Colonic mucosa (tissue), 4 donors: ENCODE measurements around the gene MMEL1. TPM values are rescaled to one million over a fixed set of nuclear protein-coding genes. Genes with fewer than 3 reads are reported as not detected.

Source experiments
- DNase-seq: peaks from one replicate; pipeline ENCODE4 v3.0.0-alpha.2; 2020
- H3K27ac ChIP-seq: fragments of 200-600 bp; one replicate; pipeline ENCODE4 v1.8.0; 2021
- H3K27me3 ChIP-seq: fragments of 200-600 bp; one replicate; pipeline ENCODE4 v1.8.0; 2021
- H3K36me3 ChIP-seq: fragments of 200-600 bp; one replicate; pipeline ENCODE4 v1.8.0; 2021
- H3K4me1 ChIP-seq: fragments of 200-600 bp; one replicate; pipeline ENCODE4 v1.8.0; 2021; ENCODE audit warnings: mild to moderate bottlenecking
- H3K4me3 ChIP-seq: fragments of 200-600 bp; one replicate; pipeline ENCODE4 v1.8.0; 2021
- H3K9ac ChIP-seq, 2 donors: one replicate each; pipeline ENCODE4 v1.7.0; 2013; ENCODE audit warnings: control low read depth in 2 of 2, low read depth in 2 of 2, low read length in 2 of 2
- H3K9me3 ChIP-seq: fragments of 200-600 bp; one replicate; pipeline ENCODE4 v1.8.0; 2021
- intact Hi-C: fragments of 100-400 bp; cut with DNase I; formaldehyde crosslinking; loops from one replicate; pipeline ENCODE4 v1.14.1; 2022
- total RNA-seq, 2 donors: library from RNA; stranded (reverse); fragmentation: NEBNext Ultra II Directional in 1 of 2; extraction: Animal tissue kit (Norgen Biotek cat#: 25700) in 1 of 2; gene quantifications; one replicate each; pipeline ENCODE4 v1.2.1, GENCODE V29; 2021
- TF ChIP-seq, protein P1 (sequence below): fragments of 200-600 bp; IDR thresholded peaks from one replicate; pipeline ENCODE4 v1.8.0; 2022; ENCODE audit warnings: antibody characterized with exemption, mild to moderate bottlenecking
- donor health status: healthy.
- donor health status: DM: no; HTN: no; CAD: no.
- donor health status: DM: no; HTN: no; CAD: no.

MMEL1 gene
- total RNA-seq, 2 donors from 2014 or later: 11.4 to 13.9 TPM

DNA sequence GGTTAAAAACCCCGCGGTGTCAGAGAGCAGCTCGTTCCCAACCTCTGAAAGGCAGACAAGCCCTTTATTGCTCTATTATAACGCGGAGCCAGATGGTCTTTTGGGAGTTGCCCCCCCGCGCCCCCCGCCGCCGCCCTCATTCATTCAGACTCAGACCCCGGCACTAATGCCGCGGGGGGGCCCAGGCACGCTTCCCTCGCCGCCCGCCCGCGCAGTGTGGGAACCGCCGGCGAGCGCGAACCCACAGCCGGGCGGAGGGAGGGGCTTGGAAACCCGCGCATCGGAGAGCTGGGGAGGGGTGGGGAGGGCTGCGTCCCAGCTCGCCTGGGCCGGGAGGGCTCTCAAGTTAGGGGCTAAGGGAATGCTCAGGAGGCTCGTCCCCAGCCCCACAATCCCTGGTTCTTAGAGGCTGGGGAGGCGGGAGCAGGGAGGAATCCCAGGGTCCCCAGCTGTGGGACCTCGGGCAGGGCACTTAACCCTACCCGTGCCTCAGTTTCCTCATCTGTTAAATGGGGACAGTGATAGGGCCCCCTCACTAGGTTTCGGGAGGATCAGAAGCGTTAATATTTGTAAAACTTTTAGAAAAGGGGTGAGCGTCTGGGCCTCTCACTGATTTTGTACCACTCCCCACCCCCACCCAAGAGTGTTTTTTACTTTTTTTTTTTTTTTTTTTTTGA is 91.9 kb downstream of the MMEL1 start:
- Histone ChIP-seq H3K4me1 (peaks cover 10% of the 10 kb centered on the region), H3K27me3 (peaks cover 15% of the 10 kb centered on the region), H3K9me3 (no peaks in the 10 kb centered on the region), H3K27ac (no peak overlapping the region), H3K9ac (no peak overlapping the region), H3K36me3 (no peaks in the 10 kb centered on the region), H3K4me3 (no peak overlapping the region)
- DNase-seq: no peak
- TF ChIP-seq, protein P1, sequence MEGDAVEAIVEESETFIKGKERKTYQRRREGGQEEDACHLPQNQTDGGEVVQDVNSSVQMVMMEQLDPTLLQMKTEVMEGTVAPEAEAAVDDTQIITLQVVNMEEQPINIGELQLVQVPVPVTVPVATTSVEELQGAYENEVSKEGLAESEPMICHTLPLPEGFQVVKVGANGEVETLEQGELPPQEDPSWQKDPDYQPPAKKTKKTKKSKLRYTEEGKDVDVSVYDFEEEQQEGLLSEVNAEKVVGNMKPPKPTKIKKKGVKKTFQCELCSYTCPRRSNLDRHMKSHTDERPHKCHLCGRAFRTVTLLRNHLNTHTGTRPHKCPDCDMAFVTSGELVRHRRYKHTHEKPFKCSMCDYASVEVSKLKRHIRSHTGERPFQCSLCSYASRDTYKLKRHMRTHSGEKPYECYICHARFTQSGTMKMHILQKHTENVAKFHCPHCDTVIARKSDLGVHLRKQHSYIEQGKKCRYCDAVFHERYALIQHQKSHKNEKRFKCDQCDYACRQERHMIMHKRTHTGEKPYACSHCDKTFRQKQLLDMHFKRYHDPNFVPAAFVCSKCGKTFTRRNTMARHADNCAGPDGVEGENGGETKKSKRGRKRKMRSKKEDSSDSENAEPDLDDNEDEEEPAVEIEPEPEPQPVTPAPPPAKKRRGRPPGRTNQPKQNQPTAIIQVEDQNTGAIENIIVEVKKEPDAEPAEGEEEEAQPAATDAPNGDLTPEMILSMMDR: no peak
- intact Hi-C loops: no loop called here

Other genes with a start within 250 kb of the MMEL1 start
- gene MORN1, start 241.5 kb downstream of the MMEL1 start, total RNA-seq: 10 to 100 TPM; 11.3 to 18.9 TPM
- 100 to 1,000 TPM; 190 to 216 TPM for gene RER1, start 241.2 kb downstream of the MMEL1 start, total RNA-seq
- gene PEX10, start 220.5 kb downstream of the MMEL1 start, total RNA-seq: 10 to 100 TPM; 15.0 to 22.7 TPM
- 1 to 10 TPM; 2.0 to 3.8 TPM for gene PLCH2, start 156.7 kb downstream of the MMEL1 start, total RNA-seq
- gene PANK4, start 106.4 kb downstream of the MMEL1 start, total RNA-seq: 10 to 100 TPM; 27.0 to 42.0 TPM
- 1 to 10 TPM; 2.5 to 4.2 TPM for gene HES5, start 102.8 kb downstream of the MMEL1 start, total RNA-seq
- gene TNFRSF14, start 76.6 kb downstream of the MMEL1 start, total RNA-seq: 100 to 1,000 TPM; 111 to 145 TPM
- 100 to 1,000 TPM; 105 to 120 TPM for gene PRXL2B, start 46.2 kb downstream of the MMEL1 start, total RNA-seq
- gene TTC34, start 168.7 kb upstream of the MMEL1 start, total RNA-seq: under 1 TPM; 0.27 to 0.44 TPM